RWPE2 (cell line): Measurements from ENCODE around the gene GPC5.

Experiments used
- ATAC-seq: fragments of 200-7000 bp; cut with Tn5 transposase; 3 replicates; pipeline ENCODE4 v1.9.1; 2021; ENCODE audit warnings: low read depth
- DNase-seq: peaks from one replicate; pipeline ENCODE4 v3.0.0-alpha.2; 2020; ENCODE audit warnings: low spot score
- H3K27ac ChIP-seq: fragments of 450-650 bp; 2 replicates; pipeline ENCODE4 v1.5.1; 2017; ENCODE audit warnings: mild to moderate bottlenecking; ENCODE audit not compliant: poor library complexity, severe bottlenecking
- H3K27me3 ChIP-seq: fragments of 250-450 bp; sonication (Bioruptor Pico); 2 replicates; pipeline ENCODE4 v1.5.1; 2021; ENCODE audit warnings: mild to moderate bottlenecking, moderate library complexity; ENCODE audit not compliant: insufficient read depth, poor library complexity, severe bottlenecking
- H3K36me3 ChIP-seq: fragments of 250-450 bp; sonication (Bioruptor Pico); 2 replicates; pipeline ENCODE4 v1.5.1; 2020; ENCODE audit warnings: low read depth, mild to moderate bottlenecking, moderate library complexity
- H3K4me1 ChIP-seq: fragments of 250-450 bp; sonication (Bioruptor Pico); 2 replicates; pipeline ENCODE4 v1.5.1; 2021; ENCODE audit warnings: mild to moderate bottlenecking, moderate library complexity; ENCODE audit not compliant: insufficient read depth, poor library complexity, severe bottlenecking
- H3K4me3 ChIP-seq: fragments of 250-450 bp; sonication (Bioruptor Pico); 2 replicates; pipeline ENCODE4 v1.5.1; 2021; ENCODE audit warnings: mild to moderate bottlenecking, moderate library complexity; ENCODE audit not compliant: severe bottlenecking
- H3K9me3 ChIP-seq: fragments of 250-450 bp; sonication (Bioruptor Pico); 2 replicates; pipeline ENCODE4 v1.5.1; 2021; ENCODE audit warnings: mild to moderate bottlenecking, moderate library complexity; ENCODE audit not compliant: severe bottlenecking
- CTCF ChIP-seq: fragments of 450-650 bp; IDR thresholded peaks from one replicate; pipeline ENCODE4 v1.5.1; 2017; ENCODE audit warnings: mild to moderate bottlenecking, moderate library complexity; ENCODE audit not compliant: poor library complexity, severe bottlenecking

The GPC5 gene

GRCh38 chr13:92429231-92429630 is 1030.8 kb downstream of the GPC5 start:
- Histone ChIP-seq H3K27ac (no peak overlapping the region), H3K4me1 (no peaks in the 10 kb centered on the region), H3K9me3 (no peaks in the 10 kb centered on the region), H3K27me3 (no peaks in the 10 kb centered on the region), H3K36me3 (no peaks in the 10 kb centered on the region), H3K4me3 (no peak overlapping the region)
- ATAC-seq: no peak
- TF ChIP-seq CTCF: no peak
- DNase-seq: no peak

- ATAC-seq: no peak
- Histone ChIP-seq H3K36me3 (no peaks in the 10 kb centered on the region), H3K9me3 (no peaks in the 10 kb centered on the region)
These were observed 1035.0 kb downstream of the GPC5 start for GRCh38 chr13:92433386-92433785.

GRCh38 chr13:92433963-92434362 is 1035.5 kb downstream of the GPC5 start:
- no peaks in the 10 kb centered on the region for H3K36me3 ChIP-seq
- no peaks in the 10 kb centered on the region for H3K27me3 ChIP-seq
- H3K9me3 ChIP-seq: no peaks in the 10 kb centered on the region
- ATAC-seq (no peak), DNase-seq (no peak)
- H3K4me3 ChIP-seq: no peak overlapping the region
- no peak for TF ChIP-seq CTCF
- no peak overlapping the region for H3K27ac ChIP-seq
- no peaks in the 10 kb centered on the region for H3K4me1 ChIP-seq

More at GRCh38 chr13:92433386-92433785, 1035.0 kb downstream of the GPC5 start:
- H3K27ac ChIP-seq: no peak overlapping the region
- no peak for TF ChIP-seq CTCF
- H3K4me3 ChIP-seq: no peak overlapping the region
- H3K4me1 ChIP-seq: no peaks in the 10 kb centered on the region
- DNase-seq: no peak
- H3K27me3 ChIP-seq: no peaks in the 10 kb centered on the region

GRCh38 chr13:92436924-92437323 is 1038.5 kb downstream of the GPC5 start:
- DNase-seq (no peak), ATAC-seq (no peak)
- Histone ChIP-seq H3K27ac (no peak overlapping the region), H3K36me3 (no peaks in the 10 kb centered on the region), H3K4me1 (no peaks in the 10 kb centered on the region), H3K27me3 (no peaks in the 10 kb centered on the region), H3K4me3 (no peak overlapping the region), H3K9me3 (no peaks in the 10 kb centered on the region)
- no peak for TF ChIP-seq CTCF

GRCh38 chr13:92444244-92444643 is 1045.8 kb downstream of the GPC5 start:
- Histone ChIP-seq H3K4me1 (no peaks in the 10 kb centered on the region), H3K27me3 (no peaks in the 10 kb centered on the region), H3K4me3 (no peak overlapping the region), H3K27ac (no peak overlapping the region), H3K9me3 (no peaks in the 10 kb centered on the region), H3K36me3 (no peaks in the 10 kb centered on the region)
- DNase-seq: no peak
- no peak for TF ChIP-seq CTCF
- ATAC-seq: no peak
